AG04450 (cell line): Measurements from ENCODE around the gene DEFB125. TPM values are rescaled to one million over a fixed set of nuclear protein-coding genes. Genes with fewer than 3 reads are reported as not detected.

Experiments used
- CTCF ChIA-PET: fragments of 300-600, 350-600 bp; formaldehyde crosslinking; extraction: SDS; loops from one replicate; lab custom pipeline; 2022; ENCODE audit warnings: antibody characterized with exemption, inconsistent platforms; lab: Charles Lee
- POLR2A ChIA-PET: fragments of 350-600 bp; formaldehyde crosslinking; extraction: SDS; loops from one replicate; lab custom pipeline; 2021; ENCODE audit warnings: antibody characterized with exemption, inconsistent platforms; lab: Yijun Ruan, JAX
- DNase-seq: peaks from one replicate; pipeline ENCODE4 v3.0.0-alpha.2; 2011; ENCODE audit warnings: low read depth, low spot score
- H3K27ac ChIP-seq: one replicate; pipeline ENCODE4 v1.5.1; 2012; ENCODE audit warnings: low read depth, low read length, control low read depth
- H3K27me3 ChIP-seq: one replicate; pipeline ENCODE4 v1.6.0; 2012; ENCODE audit warnings: low read length; ENCODE audit not compliant: control insufficient read depth, insufficient read depth
- H3K4me3 ChIP-seq: 2 replicates; pipeline ENCODE4 v1.5.1; 2011; ENCODE audit warnings: mild to moderate bottlenecking, low read depth, low read length, control low read depth
- H3K9me3 ChIP-seq: 2 replicates; pipeline ENCODE4 v1.5.1; 2012; ENCODE audit warnings: low read length; ENCODE audit not compliant: control insufficient read depth, insufficient read depth
- polyA plus RNA-seq: library from polyadenylated mRNA; depleted of rRNA; stranded (reverse); fragments of >200 nt; gene quantifications from 2 replicates; pipeline ENCODE4 v1.2.3, GENCODE V29; 2011
- TF ChIP-seq, protein P1 (sequence below): IDR thresholded peaks from 2 replicates; pipeline ENCODE4 v1.5.1; 2011; ENCODE audit warnings: low read depth, low read length, control low read depth, inconsistent platforms

The DEFB125 gene
- polyA plus RNA-seq, 1 experiment: not detected

DNA sequence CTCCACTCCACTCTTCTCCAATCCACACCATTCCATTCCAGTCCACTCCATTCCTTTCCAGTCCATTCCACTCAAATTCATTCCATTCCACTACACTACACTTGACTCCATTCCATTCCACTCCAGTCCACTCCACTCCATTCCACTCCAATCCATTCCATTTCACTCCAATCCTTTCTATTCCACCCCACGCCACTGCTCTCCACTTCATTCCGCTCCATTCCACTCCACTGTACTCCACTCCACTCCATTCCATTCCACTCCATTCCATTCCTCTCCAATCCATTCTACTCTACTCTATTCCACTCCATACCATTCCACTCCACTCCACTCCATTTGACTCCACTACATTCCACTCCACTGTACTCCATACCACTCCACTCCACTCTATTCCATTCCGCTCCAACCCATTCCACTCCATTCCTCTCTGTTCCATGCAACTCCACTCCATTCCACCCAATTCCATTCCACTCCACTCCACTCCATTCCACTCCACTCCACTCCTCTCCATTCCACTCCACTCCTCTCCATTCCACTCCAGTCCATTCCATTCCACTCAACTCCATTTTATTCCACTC lies 23.4 kb upstream of the DEFB125 start:
- Histone ChIP-seq H3K9me3 (peaks cover 55% of the 10 kb centered on the region), H3K4me3 (no peak overlapping the region), H3K27ac (no peak overlapping the region), H3K27me3 (no peaks in the 10 kb centered on the region)
- ChIA-PET CTCF (no interaction called here), POLR2A (no interaction called here)
- TF ChIP-seq, protein P1, sequence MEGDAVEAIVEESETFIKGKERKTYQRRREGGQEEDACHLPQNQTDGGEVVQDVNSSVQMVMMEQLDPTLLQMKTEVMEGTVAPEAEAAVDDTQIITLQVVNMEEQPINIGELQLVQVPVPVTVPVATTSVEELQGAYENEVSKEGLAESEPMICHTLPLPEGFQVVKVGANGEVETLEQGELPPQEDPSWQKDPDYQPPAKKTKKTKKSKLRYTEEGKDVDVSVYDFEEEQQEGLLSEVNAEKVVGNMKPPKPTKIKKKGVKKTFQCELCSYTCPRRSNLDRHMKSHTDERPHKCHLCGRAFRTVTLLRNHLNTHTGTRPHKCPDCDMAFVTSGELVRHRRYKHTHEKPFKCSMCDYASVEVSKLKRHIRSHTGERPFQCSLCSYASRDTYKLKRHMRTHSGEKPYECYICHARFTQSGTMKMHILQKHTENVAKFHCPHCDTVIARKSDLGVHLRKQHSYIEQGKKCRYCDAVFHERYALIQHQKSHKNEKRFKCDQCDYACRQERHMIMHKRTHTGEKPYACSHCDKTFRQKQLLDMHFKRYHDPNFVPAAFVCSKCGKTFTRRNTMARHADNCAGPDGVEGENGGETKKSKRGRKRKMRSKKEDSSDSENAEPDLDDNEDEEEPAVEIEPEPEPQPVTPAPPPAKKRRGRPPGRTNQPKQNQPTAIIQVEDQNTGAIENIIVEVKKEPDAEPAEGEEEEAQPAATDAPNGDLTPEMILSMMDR: no peak
- DNase-seq: no peak

DNA sequence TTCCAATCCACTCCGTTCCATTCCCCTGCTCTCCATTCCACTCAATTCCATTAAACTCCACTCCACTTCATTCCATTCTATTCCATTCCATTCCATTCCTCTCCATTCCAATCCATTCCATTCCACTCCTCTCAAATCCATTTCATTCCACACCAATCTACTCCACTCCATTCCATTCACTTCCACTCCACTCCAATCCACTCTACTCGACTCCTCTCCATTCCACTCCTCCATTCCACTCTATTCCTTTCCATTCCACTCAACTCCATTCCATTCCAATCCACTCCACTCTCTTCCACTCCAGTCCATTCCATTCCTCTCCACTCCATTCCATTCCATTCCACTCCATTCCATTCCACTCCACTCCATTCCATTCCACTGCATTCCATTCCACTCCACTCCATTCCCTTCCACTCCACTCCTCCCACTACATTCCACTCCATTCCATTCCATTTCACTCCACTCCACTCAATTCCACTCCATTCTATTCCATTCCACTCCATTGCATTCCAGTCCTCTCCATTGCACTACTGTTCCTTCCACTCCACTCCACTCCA lies 22.6 kb upstream of the DEFB125 start:
- TF ChIP-seq, protein P1: no peak
- ChIA-PET POLR2A (no interaction called here), CTCF (no interaction called here)
- DNase-seq: no peak
- Histone ChIP-seq H3K9me3 (peaks cover 55% of the 10 kb centered on the region), H3K27me3 (no peaks in the 10 kb centered on the region), H3K4me3 (no peak overlapping the region), H3K27ac (no peak overlapping the region)

DNA sequence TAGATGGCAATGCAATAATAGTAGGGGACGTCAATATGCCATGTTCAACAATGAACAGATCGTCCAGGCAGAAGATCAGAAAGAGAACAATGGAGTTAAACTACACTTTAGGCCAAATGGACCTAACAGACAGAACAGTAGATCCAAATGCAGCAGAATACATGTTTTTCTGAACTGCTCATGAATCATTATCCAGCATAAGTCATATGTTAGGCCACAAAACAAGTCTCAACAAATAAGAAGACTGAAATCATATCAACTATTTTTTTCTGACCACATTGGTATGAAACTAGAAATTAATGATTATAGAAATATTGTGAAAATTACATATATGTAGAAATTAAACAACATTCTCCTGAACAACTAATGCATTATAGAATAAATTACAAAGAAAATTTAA lies 10.2 kb upstream of the DEFB125 start:
- no peak overlapping the region for H3K27ac ChIP-seq
- TF ChIP-seq, protein P1: no peak
- H3K9me3 ChIP-seq: no peaks in the 10 kb centered on the region
- POLR2A ChIA-PET: no interaction called here
- H3K27me3 ChIP-seq: peaks cover 2% of the 10 kb centered on the region
- H3K4me3 ChIP-seq: no peak overlapping the region
- CTCF ChIA-PET: no interaction called here
- DNase-seq: no peak

DNA sequence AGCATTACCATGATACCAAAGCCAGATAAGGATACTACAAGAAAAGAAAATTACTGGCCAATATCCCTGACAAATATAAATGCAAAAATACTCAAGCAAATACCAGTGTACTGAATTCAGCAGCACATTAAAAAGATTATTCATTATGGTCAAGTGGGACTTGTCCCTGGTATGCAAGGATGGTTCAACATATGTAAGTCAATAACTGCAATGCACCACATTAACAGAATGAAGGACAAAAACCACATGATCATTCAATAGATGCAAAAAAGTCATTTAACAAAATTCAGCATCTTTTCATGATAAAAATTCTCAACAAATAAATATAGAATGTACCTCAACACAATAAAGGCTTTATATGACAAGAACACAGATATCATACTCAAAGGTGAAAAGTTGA lies 9.1 kb upstream of the DEFB125 start:
- TF ChIP-seq, protein P1: no peak
- no peak for DNase-seq
- H3K27me3 ChIP-seq: peaks cover 2% of the 10 kb centered on the region
- CTCF ChIA-PET: no interaction called here
- no peak overlapping the region for H3K27ac ChIP-seq
- H3K4me3 ChIP-seq: no peak overlapping the region
- POLR2A ChIA-PET: no interaction called here
- no peaks in the 10 kb centered on the region for H3K9me3 ChIP-seq

DNA sequence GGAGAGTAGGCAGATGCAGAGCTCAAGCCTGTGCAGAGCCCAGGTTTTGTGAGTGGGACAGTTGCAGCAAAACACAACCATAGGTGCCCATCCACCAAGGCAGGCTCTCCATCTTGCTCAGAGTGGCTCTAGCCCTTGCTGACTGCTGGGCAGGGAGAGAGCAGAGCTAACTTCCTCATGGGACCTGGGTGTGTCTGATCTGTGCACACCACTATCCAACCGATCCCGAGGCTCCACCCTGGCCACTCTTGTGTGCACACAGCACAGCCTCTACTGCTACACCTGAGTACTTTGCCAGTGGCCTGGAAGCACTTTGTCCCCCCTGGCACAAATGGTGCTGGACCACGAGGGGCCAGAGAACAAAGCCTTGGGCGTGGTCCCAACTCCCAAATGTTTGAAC lies 7.9 kb upstream of the DEFB125 start:
- POLR2A ChIA-PET: no interaction called here
- Histone ChIP-seq H3K27me3 (peaks cover 6% of the 10 kb centered on the region), H3K4me3 (no peak overlapping the region), H3K9me3 (no peaks in the 10 kb centered on the region), H3K27ac (no peak overlapping the region)
- no peak for DNase-seq
- TF ChIP-seq, protein P1: no peak
- CTCF ChIA-PET: no interaction called here
